ENCODE results near the gene CLN3. TPM values are rescaled to one million over a fixed set of nuclear protein-coding genes. Genes with fewer than 3 reads are reported as not detected.
"Not testable (repeated sequence)": the region's sequence is repeated elsewhere in the genome, so short reads cannot be mapped to it uniquely, and the experiment has no call there.

CLN3 gene
- total RNA-seq, 1 donor from 2014 or later, result 4.4 TPM

GRCh38 chr16:28501258-28502232 is 9.7 kb upstream of the CLN3 start:
- Mint-ChIP-seq H3K4me3 (no peak overlapping the region), H3K27me3 (ENCODE audit: insufficient read depth, low read depth) (peaks cover 13% of the 10 kb centered on the region), H3K27ac (no peak overlapping the region), H3K9me3 (no peaks in the 10 kb centered on the region), H3K36me3 (no peaks in the 10 kb centered on the region), H3K4me1 (peaks cover 5% of the 10 kb centered on the region)
- no peak for DNase-seq (ENCODE audit: low spot score)
- H3K4me2 ChIP-seq, result no peak overlapping the region
- no peaks in the 10 kb centered on the region for H3K79me2 ChIP-seq (ENCODE audit: low read depth)
- no peaks in the 10 kb centered on the region for H3K9me3 ChIP-seq (ENCODE audit: low read depth)
- H3F3A ChIP-seq (ENCODE audit: low read depth), result no peaks in the 10 kb centered on the region
- no peak overlapping the region for H3K9ac ChIP-seq
- no peak overlapping the region for H3K4me3 ChIP-seq
- H2AFZ ChIP-seq (replicated peaks), result no peak overlapping the region
- no peak overlapping the region for H3K27ac ChIP-seq
- H3K36me3 ChIP-seq, result no peaks in the 10 kb centered on the region
- TF ChIP-seq EZH2 (IDR thresholded peaks at IDR 0.05), result no peak
- TF ChIP-seq EZH2phosphoT487 (IDR thresholded peaks at IDR 0.05), result no peak
- TF ChIP-seq, protein P1, sequence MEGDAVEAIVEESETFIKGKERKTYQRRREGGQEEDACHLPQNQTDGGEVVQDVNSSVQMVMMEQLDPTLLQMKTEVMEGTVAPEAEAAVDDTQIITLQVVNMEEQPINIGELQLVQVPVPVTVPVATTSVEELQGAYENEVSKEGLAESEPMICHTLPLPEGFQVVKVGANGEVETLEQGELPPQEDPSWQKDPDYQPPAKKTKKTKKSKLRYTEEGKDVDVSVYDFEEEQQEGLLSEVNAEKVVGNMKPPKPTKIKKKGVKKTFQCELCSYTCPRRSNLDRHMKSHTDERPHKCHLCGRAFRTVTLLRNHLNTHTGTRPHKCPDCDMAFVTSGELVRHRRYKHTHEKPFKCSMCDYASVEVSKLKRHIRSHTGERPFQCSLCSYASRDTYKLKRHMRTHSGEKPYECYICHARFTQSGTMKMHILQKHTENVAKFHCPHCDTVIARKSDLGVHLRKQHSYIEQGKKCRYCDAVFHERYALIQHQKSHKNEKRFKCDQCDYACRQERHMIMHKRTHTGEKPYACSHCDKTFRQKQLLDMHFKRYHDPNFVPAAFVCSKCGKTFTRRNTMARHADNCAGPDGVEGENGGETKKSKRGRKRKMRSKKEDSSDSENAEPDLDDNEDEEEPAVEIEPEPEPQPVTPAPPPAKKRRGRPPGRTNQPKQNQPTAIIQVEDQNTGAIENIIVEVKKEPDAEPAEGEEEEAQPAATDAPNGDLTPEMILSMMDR (IDR thresholded peaks at IDR 0.05), result no peak
- no peaks in the 10 kb centered on the region for H3K27me3 ChIP-seq
- H4K20me1 ChIP-seq (ENCODE audit: low read depth), result no peaks in the 10 kb centered on the region
- H3K4me1 ChIP-seq, result no peaks in the 10 kb centered on the region

DNA sequence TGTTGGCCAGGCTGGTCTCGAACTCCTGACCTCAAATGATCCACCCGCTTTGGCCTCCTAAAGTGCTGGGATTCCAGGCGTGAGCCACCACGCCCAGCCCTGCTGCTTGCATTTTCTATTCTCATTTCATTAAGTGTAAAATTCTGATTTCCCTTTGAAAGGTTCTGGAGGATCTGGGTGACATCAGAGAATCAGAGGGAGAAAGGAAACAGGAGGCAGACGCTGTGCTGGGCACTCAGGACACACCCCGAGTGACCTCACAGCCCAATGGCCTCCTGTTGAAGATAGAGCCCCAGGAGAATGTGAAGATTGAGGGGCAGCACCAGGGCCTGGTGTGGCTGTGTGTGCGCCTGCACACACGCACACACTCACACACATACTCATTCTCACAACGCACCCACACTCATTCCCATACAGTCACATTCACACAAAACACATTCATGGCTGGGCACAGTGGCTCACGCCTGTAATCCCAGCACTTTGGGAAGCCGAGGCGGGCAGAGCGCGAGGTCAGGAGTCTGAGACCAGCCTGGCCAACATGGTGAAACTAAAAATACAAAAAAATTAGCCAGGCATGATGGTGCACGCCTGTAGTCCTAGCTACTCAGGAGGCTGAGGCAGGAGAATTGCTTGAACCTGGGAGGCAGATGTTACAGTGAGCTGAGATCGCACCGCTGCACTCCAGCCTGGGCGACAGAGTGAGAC is 8.8 kb upstream of the CLN3 start:
- H3K4me3 ChIP-seq; DNase-seq (ENCODE audit: low spot score); H3K4me1 ChIP-seq; H3F3A ChIP-seq (ENCODE audit: low read depth); H3K27me3 ChIP-seq; H4K20me1 ChIP-seq (ENCODE audit: low read depth); H2AFZ ChIP-seq (replicated peaks); H3K9ac ChIP-seq; H3K27ac ChIP-seq; H3K36me3 Mint-ChIP-seq; H3K9me3 Mint-ChIP-seq; H3K36me3 ChIP-seq; H3K4me2 ChIP-seq; H3K4me3 Mint-ChIP-seq; H3K9me3 ChIP-seq (ENCODE audit: low read depth); H3K4me1 Mint-ChIP-seq; H3K79me2 ChIP-seq (ENCODE audit: low read depth); H3K27ac Mint-ChIP-seq: not testable (repeated sequence)
- peaks cover 11% of the 10 kb centered on the region for H3K27me3 Mint-ChIP-seq (ENCODE audit: insufficient read depth, low read depth)

GRCh38 chr16:28499854-28500253 is 8.0 kb upstream of the CLN3 start:
- Histone ChIP-seq H3K4me1 (no peaks in the 10 kb centered on the region), H4K20me1 (ENCODE audit: low read depth) (no peaks in the 10 kb centered on the region), H3K79me2 (ENCODE audit: low read depth) (no peaks in the 10 kb centered on the region), H3K9ac (no peak overlapping the region), H3K4me2 (no peak overlapping the region), H3K27me3 (no peaks in the 10 kb centered on the region), H3K4me3 (no peak overlapping the region), H3K27ac (no peak overlapping the region), H2AFZ (replicated peaks) (no peak overlapping the region), H3F3A (ENCODE audit: low read depth) (no peaks in the 10 kb centered on the region), H3K36me3 (no peaks in the 10 kb centered on the region), H3K9me3 (ENCODE audit: low read depth) (no peaks in the 10 kb centered on the region)
- Mint-ChIP-seq H3K4me3 (no peak overlapping the region), H3K36me3 (no peaks in the 10 kb centered on the region), H3K27me3 (ENCODE audit: insufficient read depth, low read depth) (peaks cover 9% of the 10 kb centered on the region), H3K9me3 (no peaks in the 10 kb centered on the region), H3K4me1 (peaks cover 5% of the 10 kb centered on the region), H3K27ac (no peak overlapping the region)
- TF ChIP-seq, protein P1 (IDR thresholded peaks at IDR 0.05), result no peak
- no peak for TF ChIP-seq EZH2phosphoT487 (IDR thresholded peaks at IDR 0.05)
- no peak for TF ChIP-seq EZH2 (IDR thresholded peaks at IDR 0.05)
- DNase-seq (ENCODE audit: low spot score), result no peak

Data from neural progenitor cell (in vitro differentiated cells).